GM23338 (cell line): ENCODE data around the gene CACNA2D4. TPM values are rescaled to one million over a fixed set of nuclear protein-coding genes. Genes with fewer than 3 reads are reported as not detected.

Source experiments
- ATAC-seq: fragments of 200-7000 bp; cut with Tn5 transposase; 3 replicates; pipeline ENCODE4 v1.9.1; 2020
- DNase-seq: peaks from one replicate; pipeline ENCODE4 v3.0.0-alpha.2; 2015; ENCODE audit warnings: low spot score
- H2AFZ ChIP-seq: fragments of 200-600 bp; sonication (generic); 2 replicates; pipeline ENCODE4 v1.8.0; 2016; ENCODE audit warnings: antibody characterized with exemption, mild to moderate bottlenecking, moderate library complexity
- H3F3A ChIP-seq: fragments of 200-600 bp; sonication (generic); replicated peaks from 2 replicates; pipeline ENCODE4 v1.8.0; 2017; ENCODE audit warnings: antibody characterized with exemption, mixed run types, low read depth
- H3K27ac ChIP-seq: fragments of 200-600 bp; sonication (generic); 2 replicates; pipeline ENCODE4 v1.6.1; 2016; ENCODE audit warnings: low read depth
- H3K27me3 ChIP-seq: fragments of 200-600 bp; sonication (generic); 2 replicates; pipeline ENCODE4 v1.8.0; 2016; ENCODE audit warnings: mild to moderate bottlenecking, mixed run types, moderate library complexity; ENCODE audit not compliant: insufficient read depth
- H3K36me3 ChIP-seq: fragments of 200-600 bp; sonication (generic); 2 replicates; pipeline ENCODE4 v1.8.0; 2016; ENCODE audit warnings: mild to moderate bottlenecking; ENCODE audit not compliant: insufficient read depth
- H3K4me1 ChIP-seq: fragments of 200-600 bp; sonication (generic); 2 replicates; pipeline ENCODE4 v1.8.0; 2016; ENCODE audit warnings: mild to moderate bottlenecking, moderate library complexity; ENCODE audit not compliant: insufficient read depth
- H3K4me2 ChIP-seq: fragments of 200-600 bp; sonication (generic); 2 replicates; pipeline ENCODE4 v1.7.1; 2017; ENCODE audit warnings: mixed run types
- H3K4me3 ChIP-seq: fragments of 200-600 bp; sonication (generic); 2 replicates; pipeline ENCODE4 v1.6.1; 2016; ENCODE audit warnings: mixed run types
- H3K79me2 ChIP-seq: fragments of 200-600 bp; sonication (generic); replicated peaks from 2 replicates; pipeline ENCODE4 v1.8.0; 2017; ENCODE audit warnings: mild to moderate bottlenecking; ENCODE audit not compliant: insufficient read depth
- H3K9me2 ChIP-seq: fragments of 200-600 bp; sonication (generic); 2 replicates; pipeline ENCODE4 v1.8.0; 2017; ENCODE audit not compliant: insufficient read depth
- H4K20me1 ChIP-seq: fragments of 200-600 bp; sonication (generic); replicated peaks from 2 replicates; pipeline ENCODE4 v1.8.0; 2017; ENCODE audit warnings: mild to moderate bottlenecking; ENCODE audit not compliant: insufficient read depth
- H3K27ac Mint-ChIP-seq: 2 replicates; pipeline ENCODE4 v1.8.0; 2020; ENCODE audit warnings: inconsistent platforms, mild to moderate bottlenecking, moderate library complexity, mixed read lengths
- H3K27me3 Mint-ChIP-seq: 3 replicates; pipeline ENCODE4 v1.8.0; 2022; ENCODE audit warnings: low read depth, mild to moderate bottlenecking, moderate library complexity, mixed read lengths, inconsistent platforms; ENCODE audit not compliant: insufficient read depth, poor library complexity
- H3K36me3 Mint-ChIP-seq: 3 replicates; pipeline ENCODE4 v1.8.0; 2021; ENCODE audit warnings: low read depth, mild to moderate bottlenecking, inconsistent platforms, moderate library complexity, mixed read lengths
- H3K4me1 Mint-ChIP-seq: 3 replicates; pipeline ENCODE4 v1.8.0; 2020; ENCODE audit warnings: mild to moderate bottlenecking, inconsistent platforms, mixed read lengths
- H3K4me3 Mint-ChIP-seq: 3 replicates; pipeline ENCODE4 v1.8.0; 2021; ENCODE audit warnings: moderate library complexity, mild to moderate bottlenecking, inconsistent platforms, mixed read lengths
- H3K9me3 Mint-ChIP-seq: 3 replicates; pipeline ENCODE4 v1.8.0; 2020; ENCODE audit warnings: moderate library complexity, mild to moderate bottlenecking, inconsistent platforms, mixed read lengths
- CREB1 ChIP-seq: fragments of 250-450 bp; sonication (Bioruptor Pico); IDR thresholded peaks from 2 replicates; pipeline ENCODE4 v1.5.0; 2020; ENCODE audit warnings: low read depth, mild to moderate bottlenecking, moderate library complexity
- CTCF ChIP-seq, 2 experiments: fragments of 200-600 bp in 1 of 2; sonication (generic) in 1 of 2; conservative IDR thresholded peaks; 2 replicates each; pipeline versions ENCODE4 v1.5.1 to v1.6.1; 2016 to 2017; ENCODE audit warnings: antibody characterized with exemption in 2 of 2, low read depth in 2 of 2, mild to moderate bottlenecking in 2 of 2, moderate library complexity in 1 of 2
- ETS1 ChIP-seq: IDR thresholded peaks from 2 replicates; pipeline ENCODE4 v1.6.1; 2016; ENCODE audit warnings: antibody characterized with exemption
- EZH2 ChIP-seq: fragments of 200-600 bp; sonication (generic); IDR thresholded peaks from one replicate; pipeline ENCODE4 v1.8.0; 2017; ENCODE audit warnings: antibody characterized with exemption, mild to moderate bottlenecking, low read depth; ENCODE audit not compliant: unreplicated experiment
- EZH2phosphoT487 ChIP-seq: fragments of 200-600 bp; sonication (generic); IDR thresholded peaks from one replicate; pipeline ENCODE4 v1.8.1; 2018; ENCODE audit warnings: antibody characterized with exemption; ENCODE audit not compliant: unreplicated experiment
- JUNB ChIP-seq: IDR thresholded peaks from one replicate; pipeline ENCODE4 v1.6.1; 2016; ENCODE audit warnings: antibody characterized with exemption; ENCODE audit not compliant: unreplicated experiment
- NANOG ChIP-seq: IDR thresholded peaks from 2 replicates; pipeline ENCODE4 v1.6.1; 2016; ENCODE audit warnings: antibody characterized with exemption, borderline replicate concordance
- POLR2AphosphoS5 ChIP-seq: IDR thresholded peaks from 2 replicates; pipeline ENCODE4 v1.6.1; 2016; ENCODE audit warnings: antibody characterized with exemption, low read depth
- REST ChIP-seq: IDR thresholded peaks from one replicate; pipeline ENCODE4 v1.6.1; 2018; ENCODE audit warnings: antibody characterized with exemption; ENCODE audit not compliant: unreplicated experiment
- STAT1 ChIP-seq: IDR thresholded peaks from one replicate; pipeline ENCODE4 v1.6.1; 2016; ENCODE audit warnings: antibody characterized with exemption; ENCODE audit not compliant: unreplicated experiment
- ZNF114 ChIP-seq: fragments of 250-450 bp; sonication (Bioruptor Pico); IDR thresholded peaks from 2 replicates; pipeline ENCODE4 v1.5.0; 2020; ENCODE audit warnings: mild to moderate bottlenecking, moderate library complexity
- ZNF331 ChIP-seq: fragments of 250-450 bp; sonication (Bioruptor Pico); IDR thresholded peaks from 2 replicates; pipeline ENCODE4 v1.5.0; 2020; ENCODE audit warnings: low read depth, mild to moderate bottlenecking, moderate library complexity
- polyA plus RNA-seq: library from polyadenylated mRNA; unstranded; fragments of >200 nt; fragmentation: Nextera tagmentation; extraction: Ambion mirVana; gene quantifications from 2 replicates; pipeline ENCODE4 v1.2.1, GENCODE V29; 2016
- total RNA-seq: library from RNA; depleted of rRNA; stranded (reverse); fragments of >200 nt; shearing (Covaris generic); gene quantifications from 2 replicates; pipeline ENCODE4 v1.2.3, GENCODE V29; 2014
- TF ChIP-seq, protein P1 (sequence below): fragments of 250-450 bp; sonication (Bioruptor Pico); IDR thresholded peaks from 2 replicates; pipeline ENCODE4 v1.5.0; 2020; ENCODE audit warnings: mild to moderate bottlenecking, moderate library complexity

CACNA2D4 gene
- total and polyA plus RNA-seq, 2 experiments from 2014 or later = 0.07 to 0.24 TPM

GRCh38 chr12:1835211-1836131 is 83.0 kb downstream of the CACNA2D4 start:
- H3K4me1 Mint-ChIP-seq = peaks cover 42% of the 10 kb centered on the region
- no peak overlapping the region for H3K4me3 Mint-ChIP-seq

More at GRCh38 chr12:1835211-1836131, 83.0 kb downstream of the CACNA2D4 start:
- Histone ChIP-seq H3K27ac (no peak overlapping the region), H3K4me1 (peaks cover 13% of the 10 kb centered on the region), H3K27me3 (no peaks in the 10 kb centered on the region), H3K9me2 (no peaks in the 10 kb centered on the region), H4K20me1 (no peaks in the 10 kb centered on the region), H3K79me2 (no peaks in the 10 kb centered on the region), H3K4me3 (no peak overlapping the region), H3K4me2 (no peak overlapping the region), H3F3A (no peaks in the 10 kb centered on the region), H3K36me3 (no peaks in the 10 kb centered on the region), H2AFZ (no peak overlapping the region)
- no peak for DNase-seq
- no peaks in the 10 kb centered on the region for H3K9me3 Mint-ChIP-seq
- no peaks in the 10 kb centered on the region for H3K36me3 Mint-ChIP-seq
- peaks cover 17% of the 10 kb centered on the region for H3K27me3 Mint-ChIP-seq
- no peak for ATAC-seq
- no peak overlapping the region for H3K27ac Mint-ChIP-seq
- TF ChIP-seq, protein P1, sequence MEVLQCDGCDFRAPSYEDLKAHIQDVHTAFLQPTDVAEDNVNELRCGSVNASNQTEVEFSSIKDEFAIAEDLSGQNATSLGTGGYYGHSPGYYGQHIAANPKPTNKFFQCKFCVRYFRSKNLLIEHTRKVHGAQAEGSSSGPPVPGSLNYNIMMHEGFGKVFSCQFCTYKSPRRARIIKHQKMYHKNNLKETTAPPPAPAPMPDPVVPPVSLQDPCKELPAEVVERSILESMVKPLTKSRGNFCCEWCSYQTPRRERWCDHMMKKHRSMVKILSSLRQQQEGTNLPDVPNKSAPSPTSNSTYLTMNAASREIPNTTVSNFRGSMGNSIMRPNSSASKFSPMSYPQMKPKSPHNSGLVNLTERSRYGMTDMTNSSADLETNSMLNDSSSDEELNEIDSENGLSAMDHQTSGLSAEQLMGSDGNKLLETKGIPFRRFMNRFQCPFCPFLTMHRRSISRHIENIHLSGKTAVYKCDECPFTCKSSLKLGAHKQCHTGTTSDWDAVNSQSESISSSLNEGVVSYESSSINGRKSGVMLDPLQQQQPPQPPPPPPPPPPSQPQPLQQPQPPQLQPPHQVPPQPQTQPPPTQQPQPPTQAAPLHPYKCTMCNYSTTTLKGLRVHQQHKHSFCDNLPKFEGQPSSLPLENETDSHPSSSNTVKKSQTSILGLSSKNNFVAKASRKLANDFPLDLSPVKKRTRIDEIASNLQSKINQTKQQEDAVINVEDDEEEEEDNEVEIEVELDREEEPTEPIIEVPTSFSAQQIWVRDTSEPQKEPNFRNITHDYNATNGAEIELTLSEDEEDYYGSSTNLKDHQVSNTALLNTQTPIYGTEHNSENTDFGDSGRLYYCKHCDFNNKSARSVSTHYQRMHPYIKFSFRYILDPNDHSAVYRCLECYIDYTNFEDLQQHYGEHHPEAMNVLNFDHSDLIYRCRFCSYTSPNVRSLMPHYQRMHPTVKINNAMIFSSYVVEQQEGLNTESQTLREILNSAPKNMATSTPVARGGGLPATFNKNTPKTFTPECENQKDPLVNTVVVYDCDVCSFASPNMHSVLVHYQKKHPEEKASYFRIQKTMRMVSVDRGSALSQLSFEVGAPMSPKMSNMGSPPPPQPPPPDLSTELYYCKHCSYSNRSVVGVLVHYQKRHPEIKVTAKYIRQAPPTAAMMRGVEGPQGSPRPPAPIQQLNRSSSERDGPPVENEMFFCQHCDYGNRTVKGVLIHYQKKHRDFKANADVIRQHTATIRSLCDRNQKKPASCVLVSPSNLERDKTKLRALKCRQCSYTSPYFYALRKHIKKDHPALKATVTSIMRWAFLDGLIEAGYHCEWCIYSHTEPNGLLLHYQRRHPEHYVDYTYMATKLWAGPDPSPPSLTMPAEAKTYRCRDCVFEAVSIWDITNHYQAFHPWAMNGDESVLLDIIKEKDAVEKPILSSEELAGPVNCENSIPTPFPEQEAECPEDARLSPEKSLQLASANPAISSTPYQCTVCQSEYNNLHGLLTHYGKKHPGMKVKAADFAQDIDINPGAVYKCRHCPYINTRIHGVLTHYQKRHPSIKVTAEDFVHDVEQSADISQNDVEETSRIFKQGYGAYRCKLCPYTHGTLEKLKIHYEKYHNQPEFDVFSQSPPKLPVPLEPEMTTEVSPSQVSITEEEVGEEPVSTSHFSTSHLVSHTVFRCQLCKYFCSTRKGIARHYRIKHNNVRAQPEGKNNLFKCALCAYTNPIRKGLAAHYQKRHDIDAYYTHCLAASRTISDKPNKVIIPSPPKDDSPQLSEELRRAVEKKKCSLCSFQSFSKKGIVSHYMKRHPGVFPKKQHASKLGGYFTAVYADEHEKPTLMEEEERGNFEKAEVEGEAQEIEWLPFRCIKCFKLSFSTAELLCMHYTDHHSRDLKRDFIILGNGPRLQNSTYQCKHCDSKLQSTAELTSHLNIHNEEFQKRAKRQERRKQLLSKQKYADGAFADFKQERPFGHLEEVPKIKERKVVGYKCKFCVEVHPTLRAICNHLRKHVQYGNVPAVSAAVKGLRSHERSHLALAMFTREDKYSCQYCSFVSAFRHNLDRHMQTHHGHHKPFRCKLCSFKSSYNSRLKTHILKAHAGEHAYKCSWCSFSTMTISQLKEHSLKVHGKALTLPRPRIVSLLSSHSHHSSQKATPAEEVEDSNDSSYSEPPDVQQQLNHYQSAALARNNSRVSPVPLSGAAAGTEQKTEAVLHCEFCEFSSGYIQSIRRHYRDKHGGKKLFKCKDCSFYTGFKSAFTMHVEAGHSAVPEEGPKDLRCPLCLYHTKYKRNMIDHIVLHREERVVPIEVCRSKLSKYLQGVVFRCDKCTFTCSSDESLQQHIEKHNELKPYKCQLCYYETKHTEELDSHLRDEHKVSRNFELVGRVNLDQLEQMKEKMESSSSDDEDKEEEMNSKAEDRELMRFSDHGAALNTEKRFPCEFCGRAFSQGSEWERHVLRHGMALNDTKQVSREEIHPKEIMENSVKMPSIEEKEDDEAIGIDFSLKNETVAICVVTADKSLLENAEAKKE (CRISPR knock-in tag) = no peak
- no peak for TF ChIP-seq ZNF114 (CRISPR knock-in tag)
- TF ChIP-seq CREB1 = no peak
- no peak for TF ChIP-seq CTCF (conservative IDR thresholded peaks at IDR 0.05; ENCODE audit: low read depth in 2 of 2)
- TF ChIP-seq EZH2phosphoT487 = no peak
- no peak for TF ChIP-seq STAT1
- no peak for TF ChIP-seq POLR2AphosphoS5
- TF ChIP-seq JUNB = no peak
- TF ChIP-seq ETS1 = no peak
- TF ChIP-seq EZH2 = no peak
- TF ChIP-seq NANOG = no peak
- no peak for TF ChIP-seq ZNF331 (CRISPR knock-in tag)
- TF ChIP-seq REST = no peak
